ENCODE data around the gene SYNM. TPM values are rescaled to one million over a fixed set of nuclear protein-coding genes. Genes with fewer than 3 reads are reported as not detected.

The SYNM gene
- total RNA-seq, 1 experiment from 2014 or later: 0.12 TPM

GRCh38 chr15:99158626-99159412 lies 53.9 kb downstream of the SYNM start:
- Mint-ChIP-seq H3K27me3 (ENCODE audit: insufficient read depth, unreplicated experiment) (no peaks in the 10 kb centered on the region), H3K4me3 (ENCODE audit: unreplicated experiment) (no peak overlapping the region), H3K4me1 (ENCODE audit: insufficient read depth, unreplicated experiment) (peaks cover 13% of the 10 kb centered on the region), H3K9me3 (ENCODE audit: unreplicated experiment) (no peaks in the 10 kb centered on the region), H3K27ac (ENCODE audit: low read depth, unreplicated experiment) (no peak overlapping the region), H3K36me3 (ENCODE audit: insufficient read depth, unreplicated experiment) (peaks cover 30% of the 10 kb centered on the region)
- no TSS peak for BruUV-seq (replicated peaks)
- ChIA-PET CTCF (interaction anchor here (1.8 kb wide), 1 partner anchor 58 kb away, joined by 7 read pairs; no protein-coding TSS in a partner anchor), POLR2A (no interaction called here)
- no peak for TF ChIP-seq CTCF (IDR thresholded peaks at IDR 0.05; ENCODE audit: unreplicated experiment)
- intact Hi-C loops (cut with micrococcal nuclease): no loop called here
- DNase-seq (ENCODE audit: unreplicated experiment): no peak

GRCh38 chr15:99163271-99164062 lies 58.6 kb downstream of the SYNM start:
- POLR2A ChIA-PET: no interaction called here
- TF ChIP-seq CTCF (IDR thresholded peaks at IDR 0.05; ENCODE audit: unreplicated experiment): no peak
- Mint-ChIP-seq H3K9me3 (ENCODE audit: unreplicated experiment) (no peaks in the 10 kb centered on the region), H3K36me3 (ENCODE audit: insufficient read depth, unreplicated experiment) (peaks cover 25% of the 10 kb centered on the region), H3K27me3 (ENCODE audit: insufficient read depth, unreplicated experiment) (no peaks in the 10 kb centered on the region), H3K4me3 (ENCODE audit: unreplicated experiment) (no peak overlapping the region), H3K4me1 (ENCODE audit: insufficient read depth, unreplicated experiment) (no peaks in the 10 kb centered on the region), H3K27ac (ENCODE audit: low read depth, unreplicated experiment) (no peak overlapping the region)
- CTCF ChIA-PET: interaction anchor here (1.1 kb wide), 1 partner anchor 18 kb away, joined by 3 read pairs; no protein-coding TSS in a partner anchor
- no peak for DNase-seq (ENCODE audit: unreplicated experiment)
- no TSS peak for BruUV-seq (replicated peaks)
- intact Hi-C loops (cut with micrococcal nuclease): no loop called here

- POLR2A ChIA-PET: no interaction called here
- no TSS peak for BruUV-seq (replicated peaks)
These were observed 59.2 kb downstream of the SYNM start for GRCh38 chr15:99164119-99164518.

More at GRCh38 chr15:99164119-99164518, 59.2 kb downstream of the SYNM start:
- intact Hi-C loops (cut with micrococcal nuclease): no loop called here
- Mint-ChIP-seq H3K9me3 (ENCODE audit: unreplicated experiment) (no peaks in the 10 kb centered on the region), H3K4me3 (ENCODE audit: unreplicated experiment) (no peak overlapping the region), H3K27ac (ENCODE audit: low read depth, unreplicated experiment) (no peak overlapping the region), H3K4me1 (ENCODE audit: insufficient read depth, unreplicated experiment) (no peaks in the 10 kb centered on the region), H3K36me3 (ENCODE audit: insufficient read depth, unreplicated experiment) (peaks cover 25% of the 10 kb centered on the region), H3K27me3 (ENCODE audit: insufficient read depth, unreplicated experiment) (no peaks in the 10 kb centered on the region)
- CTCF ChIA-PET: no interaction called here
- TF ChIP-seq CTCF (IDR thresholded peaks at IDR 0.05; ENCODE audit: unreplicated experiment): no peak
- no peak for DNase-seq (ENCODE audit: unreplicated experiment)
